ENCODE results near the gene TK2.

The TK2 gene

DNA sequence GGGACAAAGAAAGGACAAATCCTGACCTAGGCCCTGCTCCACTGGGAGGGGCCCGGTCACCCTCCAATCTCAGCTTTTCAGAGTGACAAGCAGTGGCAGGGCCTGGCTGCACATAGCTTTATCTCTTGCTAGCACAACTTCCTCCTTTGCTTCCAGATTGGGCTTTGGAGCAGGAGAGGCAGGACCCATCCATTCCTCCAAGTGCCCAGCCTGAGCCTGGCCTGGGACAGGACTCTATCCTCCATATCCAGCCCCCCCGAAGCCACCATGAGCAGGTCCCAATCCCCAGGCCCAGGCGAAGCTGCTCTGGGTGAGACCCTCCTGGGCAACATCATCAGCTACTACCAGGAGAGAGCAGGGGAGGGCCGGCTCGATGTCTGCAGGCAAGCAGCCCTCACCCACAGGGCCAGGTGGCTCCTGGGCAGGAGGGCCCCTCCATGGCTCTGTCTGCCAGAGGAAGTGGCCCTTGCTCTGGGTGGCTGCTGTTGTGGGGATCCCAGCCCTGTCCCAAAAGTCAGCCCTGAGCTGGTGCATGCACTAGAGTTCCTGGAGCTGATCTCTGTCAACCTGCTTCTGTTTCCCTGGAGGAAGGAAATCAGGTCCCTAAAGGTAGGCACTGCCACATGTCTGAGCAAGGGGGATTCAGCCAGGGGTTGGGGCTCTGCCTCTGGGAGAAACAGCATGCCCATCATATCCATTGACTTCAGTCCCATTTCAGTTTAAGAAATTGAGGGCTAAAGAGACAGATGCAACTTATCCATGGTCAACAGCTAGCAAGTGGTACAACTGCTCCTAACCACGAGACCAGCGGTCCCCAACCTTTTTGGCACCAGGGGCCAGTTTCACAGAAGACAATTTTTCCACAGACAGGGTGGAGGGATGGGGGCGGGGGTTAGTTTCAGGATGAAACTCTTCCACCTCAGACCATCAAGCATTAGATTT lies 58.9 kb downstream of the TK2 start:
- DNase-seq (ENCODE audit: low read depth), result no peak
- TF ChIP-seq, protein P1, sequence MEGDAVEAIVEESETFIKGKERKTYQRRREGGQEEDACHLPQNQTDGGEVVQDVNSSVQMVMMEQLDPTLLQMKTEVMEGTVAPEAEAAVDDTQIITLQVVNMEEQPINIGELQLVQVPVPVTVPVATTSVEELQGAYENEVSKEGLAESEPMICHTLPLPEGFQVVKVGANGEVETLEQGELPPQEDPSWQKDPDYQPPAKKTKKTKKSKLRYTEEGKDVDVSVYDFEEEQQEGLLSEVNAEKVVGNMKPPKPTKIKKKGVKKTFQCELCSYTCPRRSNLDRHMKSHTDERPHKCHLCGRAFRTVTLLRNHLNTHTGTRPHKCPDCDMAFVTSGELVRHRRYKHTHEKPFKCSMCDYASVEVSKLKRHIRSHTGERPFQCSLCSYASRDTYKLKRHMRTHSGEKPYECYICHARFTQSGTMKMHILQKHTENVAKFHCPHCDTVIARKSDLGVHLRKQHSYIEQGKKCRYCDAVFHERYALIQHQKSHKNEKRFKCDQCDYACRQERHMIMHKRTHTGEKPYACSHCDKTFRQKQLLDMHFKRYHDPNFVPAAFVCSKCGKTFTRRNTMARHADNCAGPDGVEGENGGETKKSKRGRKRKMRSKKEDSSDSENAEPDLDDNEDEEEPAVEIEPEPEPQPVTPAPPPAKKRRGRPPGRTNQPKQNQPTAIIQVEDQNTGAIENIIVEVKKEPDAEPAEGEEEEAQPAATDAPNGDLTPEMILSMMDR (IDR thresholded peaks at IDR 0.05; ENCODE audit: insufficient read depth, low read depth, low read length, missing control alignments), result no peak
- no peak overlapping the region for H3K4me3 ChIP-seq (ENCODE audit: low read depth, low read length)

DNA sequence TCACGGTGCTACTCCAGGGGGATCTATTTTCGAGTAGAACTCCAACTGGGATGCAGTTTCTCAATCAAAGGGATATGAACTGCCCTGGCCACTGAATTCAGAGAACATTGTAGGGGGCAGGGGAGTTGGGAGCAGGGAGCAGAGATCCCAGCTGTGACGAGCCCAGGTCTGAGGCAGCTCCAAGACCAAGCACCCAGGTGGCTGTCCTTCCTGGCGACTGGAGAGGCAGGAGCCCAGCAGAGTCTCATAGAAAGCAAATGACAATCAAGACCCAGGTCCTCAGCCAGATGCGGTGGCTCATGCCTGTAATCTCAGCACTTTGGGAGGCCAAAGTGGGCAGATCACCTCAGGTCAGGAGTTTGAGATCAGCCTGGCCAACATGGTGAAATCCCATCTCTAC lies 60.1 kb downstream of the TK2 start:
- H3K4me3 ChIP-seq (ENCODE audit: low read depth, low read length), result no peak overlapping the region

GRCh38 chr16:66489385-66489784 lies 60.5 kb downstream of the TK2 start:
- TF ChIP-seq, protein P1 (IDR thresholded peaks at IDR 0.05; ENCODE audit: insufficient read depth, low read depth, low read length, missing control alignments), result no peak
- DNase-seq (ENCODE audit: low read depth), result no peak
- H3K4me3 ChIP-seq (ENCODE audit: low read depth, low read length), result no peak overlapping the region

More for the DNA sequence above, 60.1 kb downstream of the TK2 start:
- TF ChIP-seq, protein P1 (IDR thresholded peaks at IDR 0.05; ENCODE audit: insufficient read depth, low read depth, low read length, missing control alignments), result no peak
- DNase-seq (ENCODE audit: low read depth), result no peak

GRCh38 chr16:66488505-66488904 lies 61.4 kb downstream of the TK2 start:
- DNase-seq (ENCODE audit: low read depth), result no peak
- TF ChIP-seq, protein P1 (IDR thresholded peaks at IDR 0.05; ENCODE audit: insufficient read depth, low read depth, low read length, missing control alignments), result no peak
- no peak overlapping the region for H3K4me3 ChIP-seq (ENCODE audit: low read depth, low read length)

- no peak overlapping the region for H3K4me3 ChIP-seq (ENCODE audit: low read depth, low read length)
- TF ChIP-seq, protein P1 (IDR thresholded peaks at IDR 0.05; ENCODE audit: insufficient read depth, low read depth, low read length, missing control alignments), result no peak
- DNase-seq (ENCODE audit: low read depth), result no peak
Observed at GRCh38 chr16:66487580-66488275, 62.2 kb downstream of the TK2 start.

- H3K4me3 ChIP-seq (ENCODE audit: low read depth, low read length), result no peak overlapping the region
- no peak for DNase-seq (ENCODE audit: low read depth)
- TF ChIP-seq, protein P1 (IDR thresholded peaks at IDR 0.05; ENCODE audit: insufficient read depth, low read depth, low read length, missing control alignments), result no peak
Observed at GRCh38 chr16:66486773-66487579, 62.9 kb downstream of the TK2 start.

Data from GM12865 (cell line).